Measurements from ENCODE around the gene PABPC1L. TPM values are rescaled to one million over a fixed set of nuclear protein-coding genes. Genes with fewer than 3 reads are reported as not detected.

PABPC1L gene
- total and polyA plus RNA-seq, 2 of the 13 experiments (the other 11 are each of a cell fraction or from before 2014, with no cell fraction given), result 30.8 to 252 TPM

DNA sequence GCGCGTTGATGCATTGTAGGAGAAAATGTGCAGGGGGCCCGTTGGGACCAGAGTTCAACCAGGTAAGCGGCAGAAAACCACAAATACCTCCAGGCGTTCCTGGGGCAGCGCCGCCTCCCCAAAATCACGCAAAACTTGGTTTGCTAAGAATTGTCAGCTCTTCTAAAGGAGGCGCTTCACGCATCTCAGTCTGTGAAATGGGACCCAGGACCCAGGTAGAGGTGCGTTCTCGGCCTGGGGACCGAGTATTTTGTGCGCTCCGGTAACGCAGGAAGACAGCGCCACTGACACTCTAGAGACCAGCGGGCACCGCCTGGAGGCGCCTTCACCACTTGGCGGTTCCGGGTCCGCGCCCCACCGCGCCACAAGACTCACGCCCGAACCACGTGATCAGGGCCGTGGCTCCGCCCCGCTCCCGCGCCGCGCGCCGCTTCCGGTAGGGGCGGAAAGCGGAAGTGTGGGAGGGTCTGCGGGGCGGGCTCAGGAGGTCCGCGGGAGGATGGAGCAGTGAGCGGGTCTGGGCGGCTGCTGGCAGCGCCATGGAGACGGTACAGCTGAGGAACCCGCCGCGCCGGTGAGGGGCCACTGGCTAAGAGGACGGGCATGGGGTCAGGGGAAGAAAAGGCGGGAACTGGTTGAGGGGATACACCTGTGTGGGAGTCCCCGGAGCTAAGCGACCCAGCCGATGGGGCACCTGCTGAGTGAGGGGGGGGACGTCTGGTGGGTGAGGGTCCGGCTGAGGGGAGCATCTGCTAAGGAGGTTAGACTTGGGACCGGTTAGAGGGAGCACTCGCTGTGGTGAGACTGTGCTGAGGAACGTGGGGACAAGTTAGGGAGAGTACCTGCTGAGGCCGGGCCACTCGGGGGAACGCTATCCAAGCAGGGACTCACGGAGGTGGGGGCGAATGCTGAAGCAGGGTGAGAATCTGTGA is 56.4 kb downstream of the PABPC1L start, which contains the start of gene STK4 (continued):
- peak; percentile 86 for TF ChIP-seq SMYD3 (CRISPR knock-in tag; IDR thresholded peaks at IDR 0.05)
- peak; percentile 98 for TF ChIP-seq ZNF547 (CRISPR knock-in tag; IDR thresholded peaks at IDR 0.05)
- no peak for TF ChIP-seq FOXA1 (IDR thresholded peaks at IDR 0.05)
- TF ChIP-seq FOXA1 (CRISPR knock-in tag; IDR thresholded peaks at IDR 0.05), result peak; percentile 49; the same call in 1 of the 2 replicates
- no peak for TF ChIP-seq SOX6 (IDR thresholded peaks at IDR 0.05)
- peak; percentile 93 for TF ChIP-seq SOX6 (CRISPR knock-in tag; IDR thresholded peaks at IDR 0.05)
- no peak for TF ChIP-seq NFIC (IDR thresholded peaks at IDR 0.05; ENCODE audit: low read length)
- TF ChIP-seq, protein P1, sequence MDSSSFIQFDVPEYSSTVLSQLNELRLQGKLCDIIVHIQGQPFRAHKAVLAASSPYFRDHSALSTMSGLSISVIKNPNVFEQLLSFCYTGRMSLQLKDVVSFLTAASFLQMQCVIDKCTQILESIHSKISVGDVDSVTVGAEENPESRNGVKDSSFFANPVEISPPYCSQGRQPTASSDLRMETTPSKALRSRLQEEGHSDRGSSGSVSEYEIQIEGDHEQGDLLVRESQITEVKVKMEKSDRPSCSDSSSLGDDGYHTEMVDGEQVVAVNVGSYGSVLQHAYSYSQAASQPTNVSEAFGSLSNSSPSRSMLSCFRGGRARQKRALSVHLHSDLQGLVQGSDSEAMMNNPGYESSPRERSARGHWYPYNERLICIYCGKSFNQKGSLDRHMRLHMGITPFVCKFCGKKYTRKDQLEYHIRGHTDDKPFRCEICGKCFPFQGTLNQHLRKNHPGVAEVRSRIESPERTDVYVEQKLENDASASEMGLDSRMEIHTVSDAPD (CRISPR knock-in tag; IDR thresholded peaks at IDR 0.05), result peak; percentile 64
- TF ChIP-seq KAT2B (IDR thresholded peaks at IDR 0.05; ENCODE audit: borderline replicate concordance, low read depth, low read length), result no peak
- no peak for TF ChIP-seq STAT5B (CRISPR knock-in tag; IDR thresholded peaks at IDR 0.05)
- TF ChIP-seq, protein P2, sequence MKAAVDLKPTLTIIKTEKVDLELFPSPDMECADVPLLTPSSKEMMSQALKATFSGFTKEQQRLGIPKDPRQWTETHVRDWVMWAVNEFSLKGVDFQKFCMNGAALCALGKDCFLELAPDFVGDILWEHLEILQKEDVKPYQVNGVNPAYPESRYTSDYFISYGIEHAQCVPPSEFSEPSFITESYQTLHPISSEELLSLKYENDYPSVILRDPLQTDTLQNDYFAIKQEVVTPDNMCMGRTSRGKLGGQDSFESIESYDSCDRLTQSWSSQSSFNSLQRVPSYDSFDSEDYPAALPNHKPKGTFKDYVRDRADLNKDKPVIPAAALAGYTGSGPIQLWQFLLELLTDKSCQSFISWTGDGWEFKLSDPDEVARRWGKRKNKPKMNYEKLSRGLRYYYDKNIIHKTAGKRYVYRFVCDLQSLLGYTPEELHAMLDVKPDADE (CRISPR knock-in tag; IDR thresholded peaks at IDR 0.05), result no peak; the same call in 1 of the 2 replicates
- TF ChIP-seq ZNF460 (CRISPR knock-in tag; IDR thresholded peaks at IDR 0.05; ENCODE audit: borderline replicate concordance), result peak; percentile 39; the same call in 1 of the 2 replicates
- TF ChIP-seq, protein P3, sequence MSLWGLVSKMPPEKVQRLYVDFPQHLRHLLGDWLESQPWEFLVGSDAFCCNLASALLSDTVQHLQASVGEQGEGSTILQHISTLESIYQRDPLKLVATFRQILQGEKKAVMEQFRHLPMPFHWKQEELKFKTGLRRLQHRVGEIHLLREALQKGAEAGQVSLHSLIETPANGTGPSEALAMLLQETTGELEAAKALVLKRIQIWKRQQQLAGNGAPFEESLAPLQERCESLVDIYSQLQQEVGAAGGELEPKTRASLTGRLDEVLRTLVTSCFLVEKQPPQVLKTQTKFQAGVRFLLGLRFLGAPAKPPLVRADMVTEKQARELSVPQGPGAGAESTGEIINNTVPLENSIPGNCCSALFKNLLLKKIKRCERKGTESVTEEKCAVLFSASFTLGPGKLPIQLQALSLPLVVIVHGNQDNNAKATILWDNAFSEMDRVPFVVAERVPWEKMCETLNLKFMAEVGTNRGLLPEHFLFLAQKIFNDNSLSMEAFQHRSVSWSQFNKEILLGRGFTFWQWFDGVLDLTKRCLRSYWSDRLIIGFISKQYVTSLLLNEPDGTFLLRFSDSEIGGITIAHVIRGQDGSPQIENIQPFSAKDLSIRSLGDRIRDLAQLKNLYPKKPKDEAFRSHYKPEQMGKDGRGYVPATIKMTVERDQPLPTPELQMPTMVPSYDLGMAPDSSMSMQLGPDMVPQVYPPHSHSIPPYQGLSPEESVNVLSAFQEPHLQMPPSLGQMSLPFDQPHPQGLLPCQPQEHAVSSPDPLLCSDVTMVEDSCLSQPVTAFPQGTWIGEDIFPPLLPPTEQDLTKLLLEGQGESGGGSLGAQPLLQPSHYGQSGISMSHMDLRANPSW (CRISPR knock-in tag; IDR thresholded peaks at IDR 0.05; ENCODE audit: borderline replicate concordance), result peak; percentile 88; the same call in 1 of the 2 replicates
- TF ChIP-seq HOXA7 (CRISPR knock-in tag; IDR thresholded peaks at IDR 0.05), result no peak
- TF ChIP-seq ZNF570 (CRISPR knock-in tag; IDR thresholded peaks at IDR 0.05; ENCODE audit: borderline replicate concordance), result no peak
- TF ChIP-seq ZNF580 (CRISPR knock-in tag; IDR thresholded peaks at IDR 0.05; ENCODE audit: borderline replicate concordance, low read depth), result peak; percentile 99
- TF ChIP-seq SYNCRIP (IDR thresholded peaks at IDR 0.05; ENCODE audit: insufficient read depth, low read depth, low read length), result no peak
- TF ChIP-seq ZNF674 (CRISPR knock-in tag; IDR thresholded peaks at IDR 0.05; ENCODE audit: low read depth), result peak; percentile 69
- TF ChIP-seq, protein P4, sequence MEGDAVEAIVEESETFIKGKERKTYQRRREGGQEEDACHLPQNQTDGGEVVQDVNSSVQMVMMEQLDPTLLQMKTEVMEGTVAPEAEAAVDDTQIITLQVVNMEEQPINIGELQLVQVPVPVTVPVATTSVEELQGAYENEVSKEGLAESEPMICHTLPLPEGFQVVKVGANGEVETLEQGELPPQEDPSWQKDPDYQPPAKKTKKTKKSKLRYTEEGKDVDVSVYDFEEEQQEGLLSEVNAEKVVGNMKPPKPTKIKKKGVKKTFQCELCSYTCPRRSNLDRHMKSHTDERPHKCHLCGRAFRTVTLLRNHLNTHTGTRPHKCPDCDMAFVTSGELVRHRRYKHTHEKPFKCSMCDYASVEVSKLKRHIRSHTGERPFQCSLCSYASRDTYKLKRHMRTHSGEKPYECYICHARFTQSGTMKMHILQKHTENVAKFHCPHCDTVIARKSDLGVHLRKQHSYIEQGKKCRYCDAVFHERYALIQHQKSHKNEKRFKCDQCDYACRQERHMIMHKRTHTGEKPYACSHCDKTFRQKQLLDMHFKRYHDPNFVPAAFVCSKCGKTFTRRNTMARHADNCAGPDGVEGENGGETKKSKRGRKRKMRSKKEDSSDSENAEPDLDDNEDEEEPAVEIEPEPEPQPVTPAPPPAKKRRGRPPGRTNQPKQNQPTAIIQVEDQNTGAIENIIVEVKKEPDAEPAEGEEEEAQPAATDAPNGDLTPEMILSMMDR (CRISPR knock-in tag; IDR thresholded peaks at IDR 0.05), result peak; percentile 95
- TF ChIP-seq FOSL1 (CRISPR knock-in tag; IDR thresholded peaks at IDR 0.05; ENCODE audit: borderline replicate concordance), result peak; percentile 13; the same call in 1 of the 2 replicates
- peak; percentile 88 for TF ChIP-seq ZSCAN25 (CRISPR knock-in tag; IDR thresholded peaks at IDR 0.05)
- no peak for TF ChIP-seq ZNF382 (CRISPR knock-in tag; IDR thresholded peaks at IDR 0.05; ENCODE audit: borderline replicate concordance)

All from HepG2 (cell line).